Stomach (tissue), 4 donors: Measurements from ENCODE around the gene CAMK2G.
A peak's percentile ranks its signal among the peaks of the same experiment; 100 is the strongest.

ENCODE experiments used
- EP300 ChIP-seq: sonication (generic); formaldehyde crosslinking; IDR thresholded peaks from one replicate; pipeline ENCODE4 v1.6.1; 2017; ENCODE audit warnings: antibody characterized with exemption
- POLR2A ChIP-seq, 4 donors: fragments of 450-650 bp; IDR thresholded peaks; one replicate each; pipeline ENCODE4 v1.6.1; 2016; ENCODE audit warnings: antibody characterized with exemption in 4 of 4, control low read depth in 2 of 4, mild to moderate bottlenecking in 1 of 4, moderate library complexity in 1 of 4
- POLR2AphosphoS5 ChIP-seq, 3 donors: sonication (generic); formaldehyde crosslinking; IDR thresholded peaks; one replicate each; pipeline ENCODE4 v1.6.1; 2016; ENCODE audit warnings: antibody characterized with exemption in 3 of 3
- TF ChIP-seq, protein P1 (sequence below), 7 experiments: fragments of 450-650 bp in 4 of 7; fragments of 200-600 bp in 3 of 7; sonication (generic) in 3 of 7; IDR thresholded peaks; one replicate each; pipeline ENCODE4 v1.5.1; 2016 to 2019; ENCODE audit warnings: antibody characterized with exemption in 7 of 7, control low read depth in 2 of 7, mild to moderate bottlenecking in 1 of 7

DNA sequence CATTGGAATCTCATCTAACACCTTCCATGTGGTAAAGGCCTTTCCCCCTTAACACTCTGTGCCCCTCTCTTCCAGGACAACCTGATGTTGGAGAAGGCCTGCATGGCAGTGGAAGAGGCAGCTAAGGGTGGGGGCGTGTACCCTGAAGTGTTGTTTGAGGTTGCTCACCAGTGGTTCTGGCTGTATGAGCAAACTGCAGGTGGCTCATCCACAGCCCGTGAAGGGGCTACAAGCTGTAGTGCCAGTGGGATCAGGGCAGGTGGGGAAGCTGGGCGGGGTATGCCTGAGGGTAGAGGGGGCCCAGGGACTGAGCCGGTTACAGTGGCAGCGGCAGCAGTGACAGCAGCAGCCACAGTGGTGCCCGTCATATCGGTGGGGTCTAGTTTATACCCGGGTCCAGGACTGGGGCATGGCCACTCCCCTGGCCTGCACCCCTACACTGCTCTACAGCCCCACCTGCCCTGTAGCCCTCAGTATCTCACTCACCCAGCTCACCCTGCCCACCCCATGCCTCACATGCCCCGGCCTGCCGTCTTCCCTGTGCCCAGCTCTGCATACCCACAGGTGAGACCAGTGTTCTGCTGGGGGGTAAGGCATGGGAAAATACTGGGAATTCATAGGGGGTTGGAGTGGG, 75.3 kb downstream of the CAMK2G start:
- TF ChIP-seq, protein P1, sequence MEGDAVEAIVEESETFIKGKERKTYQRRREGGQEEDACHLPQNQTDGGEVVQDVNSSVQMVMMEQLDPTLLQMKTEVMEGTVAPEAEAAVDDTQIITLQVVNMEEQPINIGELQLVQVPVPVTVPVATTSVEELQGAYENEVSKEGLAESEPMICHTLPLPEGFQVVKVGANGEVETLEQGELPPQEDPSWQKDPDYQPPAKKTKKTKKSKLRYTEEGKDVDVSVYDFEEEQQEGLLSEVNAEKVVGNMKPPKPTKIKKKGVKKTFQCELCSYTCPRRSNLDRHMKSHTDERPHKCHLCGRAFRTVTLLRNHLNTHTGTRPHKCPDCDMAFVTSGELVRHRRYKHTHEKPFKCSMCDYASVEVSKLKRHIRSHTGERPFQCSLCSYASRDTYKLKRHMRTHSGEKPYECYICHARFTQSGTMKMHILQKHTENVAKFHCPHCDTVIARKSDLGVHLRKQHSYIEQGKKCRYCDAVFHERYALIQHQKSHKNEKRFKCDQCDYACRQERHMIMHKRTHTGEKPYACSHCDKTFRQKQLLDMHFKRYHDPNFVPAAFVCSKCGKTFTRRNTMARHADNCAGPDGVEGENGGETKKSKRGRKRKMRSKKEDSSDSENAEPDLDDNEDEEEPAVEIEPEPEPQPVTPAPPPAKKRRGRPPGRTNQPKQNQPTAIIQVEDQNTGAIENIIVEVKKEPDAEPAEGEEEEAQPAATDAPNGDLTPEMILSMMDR (IDR thresholded peaks at IDR 0.05) = no peak
- TF ChIP-seq POLR2A (IDR thresholded peaks at IDR 0.05) (no peak), POLR2AphosphoS5 (IDR thresholded peaks at IDR 0.05) (peak in 1 of 3 donors; percentile 2), EP300 (no peak)
